ENCODE data around the gene TELO2.
A peak's percentile ranks its signal among the peaks of the same experiment; 100 is the strongest.
"Not testable (repeated sequence)": the region's sequence is repeated elsewhere in the genome, so short reads cannot be mapped to it uniquely, and the experiment has no call there.

Gene TELO2

GRCh38 chr16:1466968-1467521, 26.1 kb upstream of the TELO2 start:
- H3K36me3 ChIP-seq (ENCODE audit: control insufficient read depth in 2 of 2, insufficient read depth in 1 of 2, low read length in 2 of 2), result peaks cover 0 to 10% of the 10 kb centered on the region in 2 experiments; a peak in 1 of 3 replicates
- TF ChIP-seq, protein P1, sequence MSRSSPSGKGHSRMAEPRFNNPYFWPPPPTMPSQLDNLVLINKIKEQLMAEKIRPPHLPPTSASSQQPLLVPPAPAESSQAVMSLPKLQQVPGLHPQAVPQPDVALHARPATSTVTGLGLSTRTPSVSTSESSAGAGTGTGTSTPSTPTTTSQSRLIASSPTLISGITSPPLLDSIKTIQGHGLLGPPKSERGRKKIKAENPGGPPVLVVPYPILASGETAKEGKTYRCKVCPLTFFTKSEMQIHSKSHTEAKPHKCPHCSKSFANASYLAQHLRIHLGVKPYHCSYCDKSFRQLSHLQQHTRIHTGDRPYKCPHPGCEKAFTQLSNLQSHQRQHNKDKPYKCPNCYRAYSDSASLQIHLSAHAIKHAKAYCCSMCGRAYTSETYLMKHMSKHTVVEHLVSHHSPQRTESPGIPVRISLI (tag by site-specific recombination; IDR thresholded peaks at IDR 0.05), result 0 out of 2 replicates have a peak, but pooled peaks have one; percentile 54
- no peak for TF ChIP-seq GFI1B (tag by site-specific recombination; IDR thresholded peaks at IDR 0.05)
- ChIA-PET CTCF (no interaction called here), POLR2A (no interaction called here)
- no peak overlapping the region for H3K27ac ChIP-seq (ENCODE audit: extremely low read depth, low read depth, low read length)
- no peak overlapping the region for H3K4me3 ChIP-seq (ENCODE audit: low read depth, low read length)
- no peaks in the 10 kb centered on the region for H3K4me1 ChIP-seq (ENCODE audit: control insufficient read depth, insufficient read depth, low read length)
- no peaks in the 10 kb centered on the region for H3K9me3 ChIP-seq (ENCODE audit: control insufficient read depth, insufficient read depth, low read depth, low read length)

- CTCF ChIA-PET, result interaction anchor here (0.6 kb wide), 1 partner anchor 167 kb away, joined by 4 read pairs; no protein-coding TSS in a partner anchor
- Histone ChIP-seq H3K9me3 (ENCODE audit: control insufficient read depth, insufficient read depth, low read depth, low read length) (no peaks in the 10 kb centered on the region), H3K4me3 (ENCODE audit: low read depth, low read length) (no peak overlapping the region), H3K36me3 (ENCODE audit: control insufficient read depth in 2 of 2, insufficient read depth in 1 of 2, low read length in 2 of 2) (peaks cover 0 to 3% of the 10 kb centered on the region in 2 experiments; a peak in 1 of 3 replicates), H3K27ac (ENCODE audit: extremely low read depth, low read depth, low read length) (no peak overlapping the region), H3K4me1 (ENCODE audit: control insufficient read depth, insufficient read depth, low read length) (no peaks in the 10 kb centered on the region)
- no peak for TF ChIP-seq ZNF623 (tag by site-specific recombination; IDR thresholded peaks at IDR 0.05)
- no peak for TF ChIP-seq ZNF169 (tag by site-specific recombination; IDR thresholded peaks at IDR 0.05)
- TF ChIP-seq, protein P2, sequence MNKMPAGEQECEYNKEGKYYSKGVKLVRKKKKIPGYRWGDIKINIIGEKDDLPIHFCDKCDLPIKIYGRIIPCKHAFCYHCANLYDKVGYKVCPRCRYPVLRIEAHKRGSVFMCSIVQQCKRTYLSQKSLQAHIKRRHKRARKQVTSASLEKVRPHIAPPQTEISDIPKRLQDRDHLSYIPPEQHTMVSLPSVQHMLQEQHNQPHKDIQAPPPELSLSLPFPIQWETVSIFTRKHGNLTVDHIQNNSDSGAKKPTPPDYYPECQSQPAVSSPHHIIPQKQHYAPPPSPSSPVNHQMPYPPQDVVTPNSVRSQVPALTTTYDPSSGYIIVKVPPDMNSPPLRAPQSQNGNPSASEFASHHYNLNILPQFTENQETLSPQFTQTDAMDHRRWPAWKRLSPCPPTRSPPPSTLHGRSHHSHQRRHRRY (tag by site-specific recombination; IDR thresholded peaks at IDR 0.05), result no peak
- no peak for TF ChIP-seq ZNF175 (tag by site-specific recombination; IDR thresholded peaks at IDR 0.05)
- TF ChIP-seq, protein P3, sequence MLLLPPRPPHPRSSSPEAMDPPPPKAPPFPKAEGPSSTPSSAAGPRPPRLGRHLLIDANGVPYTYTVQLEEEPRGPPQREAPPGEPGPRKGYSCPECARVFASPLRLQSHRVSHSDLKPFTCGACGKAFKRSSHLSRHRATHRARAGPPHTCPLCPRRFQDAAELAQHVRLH (tag by site-specific recombination; IDR thresholded peaks at IDR 0.05), result no peak
- no peak for TF ChIP-seq ZNF768 (tag by site-specific recombination; IDR thresholded peaks at IDR 0.05)
- no peak for TF ChIP-seq SETDB1 (IDR thresholded peaks at IDR 0.05; ENCODE audit: insufficient read length, low read length)
- TF ChIP-seq ZNF311 (tag by site-specific recombination; IDR thresholded peaks at IDR 0.05; ENCODE audit: borderline replicate concordance), result no peak
- no peak for TF ChIP-seq ZNF394 (tag by site-specific recombination; IDR thresholded peaks at IDR 0.05; ENCODE audit: borderline replicate concordance)
- TF ChIP-seq, protein P4, sequence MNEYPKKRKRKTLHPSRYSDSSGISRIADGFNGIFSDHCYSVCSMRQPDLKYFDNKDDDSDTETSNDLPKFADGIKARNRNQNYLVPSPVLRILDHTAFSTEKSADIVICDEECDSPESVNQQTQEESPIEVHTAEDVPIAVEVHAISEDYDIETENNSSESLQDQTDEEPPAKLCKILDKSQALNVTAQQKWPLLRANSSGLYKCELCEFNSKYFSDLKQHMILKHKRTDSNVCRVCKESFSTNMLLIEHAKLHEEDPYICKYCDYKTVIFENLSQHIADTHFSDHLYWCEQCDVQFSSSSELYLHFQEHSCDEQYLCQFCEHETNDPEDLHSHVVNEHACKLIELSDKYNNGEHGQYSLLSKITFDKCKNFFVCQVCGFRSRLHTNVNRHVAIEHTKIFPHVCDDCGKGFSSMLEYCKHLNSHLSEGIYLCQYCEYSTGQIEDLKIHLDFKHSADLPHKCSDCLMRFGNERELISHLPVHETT (tag by site-specific recombination; IDR thresholded peaks at IDR 0.05), result no peak
- no peak for TF ChIP-seq TRIM28 (IDR thresholded peaks at IDR 0.05; ENCODE audit: borderline replicate concordance, low read length)
- TF ChIP-seq ZNF350 (tag by site-specific recombination; IDR thresholded peaks at IDR 0.05), result no peak
- no peak for TF ChIP-seq ZNF776 (tag by site-specific recombination; IDR thresholded peaks at IDR 0.05; ENCODE audit: borderline replicate concordance)
- TF ChIP-seq ZNF792 (tag by site-specific recombination; IDR thresholded peaks at IDR 0.05), result no peak
- no peak for TF ChIP-seq ZNF747 (tag by site-specific recombination; IDR thresholded peaks at IDR 0.05)
- no peak for TF ChIP-seq ZNF174 (tag by site-specific recombination; IDR thresholded peaks at IDR 0.05)
- no peak for TF ChIP-seq ZNF19 (tag by site-specific recombination; IDR thresholded peaks at IDR 0.05; ENCODE audit: low read depth)
- POLR2A ChIA-PET, result no interaction called here
Observed at GRCh38 chr16:1468426-1468810, 24.7 kb upstream of the TELO2 start.

GRCh38 chr16:1469141-1469540, 24.0 kb upstream of the TELO2 start:
- H3K4me3 ChIP-seq (ENCODE audit: low read depth, low read length); H3K4me1 ChIP-seq (ENCODE audit: control insufficient read depth, insufficient read depth, low read length); H3K9me3 ChIP-seq (ENCODE audit: control insufficient read depth, insufficient read depth, low read depth, low read length); H3K36me3 ChIP-seq (ENCODE audit: control insufficient read depth in 2 of 2, insufficient read depth in 1 of 2, low read length in 2 of 2); H3K27ac ChIP-seq (ENCODE audit: extremely low read depth, low read depth, low read length); POLR2A ChIA-PET: not testable (repeated sequence)
- CTCF ChIA-PET, result interaction anchor here (0.6 kb wide), 1 partner anchor 168 kb away, joined by 4 read pairs; no protein-coding TSS in a partner anchor
